ENCODE measurements around the gene MAP2K1. TPM values are rescaled to one million over a fixed set of nuclear protein-coding genes. Genes with fewer than 3 reads are reported as not detected.

Gene MAP2K1
- total RNA-seq, 2 donors from 2014 or later: 73.7 to 81.2 TPM

DNA sequence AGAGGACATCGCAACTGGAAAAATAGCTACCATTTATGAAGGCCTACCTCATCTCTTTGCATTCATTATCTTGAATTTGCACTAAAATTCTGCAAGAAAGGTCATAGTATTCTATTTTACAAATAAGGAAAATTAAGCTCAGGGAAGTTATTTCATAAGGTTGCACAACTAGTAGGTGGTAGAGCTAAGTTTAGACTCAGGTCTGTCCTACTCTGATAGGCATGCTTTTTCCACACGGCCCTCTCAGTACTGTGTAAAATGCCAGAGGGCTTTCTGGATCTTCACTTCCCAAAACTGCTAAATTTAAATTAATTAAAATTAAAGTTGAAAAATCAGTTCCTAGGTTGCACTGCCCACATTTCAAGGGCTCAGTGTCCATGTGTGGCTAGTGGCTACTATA lies 18.3 kb downstream of the MAP2K1 start:
- TF ChIP-seq, protein P1, sequence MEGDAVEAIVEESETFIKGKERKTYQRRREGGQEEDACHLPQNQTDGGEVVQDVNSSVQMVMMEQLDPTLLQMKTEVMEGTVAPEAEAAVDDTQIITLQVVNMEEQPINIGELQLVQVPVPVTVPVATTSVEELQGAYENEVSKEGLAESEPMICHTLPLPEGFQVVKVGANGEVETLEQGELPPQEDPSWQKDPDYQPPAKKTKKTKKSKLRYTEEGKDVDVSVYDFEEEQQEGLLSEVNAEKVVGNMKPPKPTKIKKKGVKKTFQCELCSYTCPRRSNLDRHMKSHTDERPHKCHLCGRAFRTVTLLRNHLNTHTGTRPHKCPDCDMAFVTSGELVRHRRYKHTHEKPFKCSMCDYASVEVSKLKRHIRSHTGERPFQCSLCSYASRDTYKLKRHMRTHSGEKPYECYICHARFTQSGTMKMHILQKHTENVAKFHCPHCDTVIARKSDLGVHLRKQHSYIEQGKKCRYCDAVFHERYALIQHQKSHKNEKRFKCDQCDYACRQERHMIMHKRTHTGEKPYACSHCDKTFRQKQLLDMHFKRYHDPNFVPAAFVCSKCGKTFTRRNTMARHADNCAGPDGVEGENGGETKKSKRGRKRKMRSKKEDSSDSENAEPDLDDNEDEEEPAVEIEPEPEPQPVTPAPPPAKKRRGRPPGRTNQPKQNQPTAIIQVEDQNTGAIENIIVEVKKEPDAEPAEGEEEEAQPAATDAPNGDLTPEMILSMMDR (conservative IDR thresholded peaks at IDR 0.05): no peak
- Histone ChIP-seq H3K36me3 (ENCODE audit: control insufficient read depth, insufficient read depth, low read length) (peaks cover 27% of the 10 kb centered on the region), H3K4me1 (ENCODE audit: control insufficient read depth, insufficient read depth, low read length) (peaks cover 33% of the 10 kb centered on the region), H3K9ac (ENCODE audit: extremely low read depth, low read length, poor library complexity, severe bottlenecking) (no peak overlapping the region), H3K27me3 (ENCODE audit: control insufficient read depth, insufficient read depth, low read length, poor library complexity, severe bottlenecking) (no peaks in the 10 kb centered on the region), H3K27ac (ENCODE audit: low read depth, low read length) (no peak overlapping the region), H3K4me3 (ENCODE audit: low read length) (no peak overlapping the region), H3K9me3 (ENCODE audit: control insufficient read depth, low read length) (no peaks in the 10 kb centered on the region)
- 93% methylated on average over 2 of the region's 2 CpGs; no CpG with 5 or more reads in 1 of the 2 experiments for WGBS, 2 experiments (ENCODE audit: insufficient coverage in 1 of 2, insufficient read length in 1 of 2)
- Mint-ChIP-seq H3K9me3 (no peaks in the 10 kb centered on the region), H3K27me3 (ENCODE audit: insufficient read depth) (no peaks in the 10 kb centered on the region), H3K36me3 (ENCODE audit: low read depth) (peaks cover 3% of the 10 kb centered on the region), H3K27ac (peak overlapping the region; percentile 93), H3K4me1 (peaks cover 55% of the 10 kb centered on the region), H3K4me3 (no peak overlapping the region)
- peak; percentile 16 for DNase-seq

- H3K27me3 Mint-ChIP-seq (ENCODE audit: insufficient read depth): no peaks in the 10 kb centered on the region
- 65 to 92% methylated on average over 3 of the region's 3 CpGs for WGBS, 2 experiments (ENCODE audit: insufficient coverage in 1 of 2, insufficient read length in 1 of 2)
Observed at GRCh38 chr15:66405615-66406014, 18.9 kb downstream of the MAP2K1 start.

DNA sequence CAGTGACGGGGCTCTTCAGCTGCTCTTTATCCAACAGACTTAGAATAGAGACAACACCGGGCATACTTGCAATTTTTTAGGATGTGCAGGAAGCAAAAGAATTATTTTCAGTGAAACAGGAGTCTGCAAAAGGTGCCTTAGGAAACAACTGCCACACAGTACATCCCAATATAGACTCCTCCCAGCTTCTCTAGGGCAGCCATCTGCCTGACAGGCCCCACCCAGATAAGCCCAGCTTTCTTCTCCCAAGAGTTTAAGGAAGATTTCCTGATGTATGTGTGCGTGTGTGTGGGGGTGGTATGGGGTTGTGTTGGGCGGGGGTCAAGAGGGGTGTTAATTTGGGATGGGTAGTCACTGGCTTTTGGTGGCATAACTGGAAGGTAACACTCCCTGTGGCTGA lies 21.5 kb downstream of the MAP2K1 start:
- peaks cover 2% of the 10 kb centered on the region for H3K9me3 Mint-ChIP-seq

More at GRCh38 chr15:66405615-66406014, 18.9 kb downstream of the MAP2K1 start:
- no peak overlapping the region for H3K27ac Mint-ChIP-seq
- H3K36me3 Mint-ChIP-seq (ENCODE audit: low read depth): peaks cover 3% of the 10 kb centered on the region
- H3K4me1 Mint-ChIP-seq: peaks cover 59% of the 10 kb centered on the region
- Histone ChIP-seq H3K4me3 (ENCODE audit: low read length) (no peak overlapping the region), H3K4me1 (ENCODE audit: control insufficient read depth, insufficient read depth, low read length) (peaks cover 36% of the 10 kb centered on the region), H3K9ac (ENCODE audit: extremely low read depth, low read length, poor library complexity, severe bottlenecking) (no peak overlapping the region), H3K36me3 (ENCODE audit: control insufficient read depth, insufficient read depth, low read length) (peaks cover 20% of the 10 kb centered on the region), H3K27ac (ENCODE audit: low read depth, low read length) (peak overlapping the region; percentile 5), H3K9me3 (ENCODE audit: control insufficient read depth, low read length) (no peaks in the 10 kb centered on the region), H3K27me3 (ENCODE audit: control insufficient read depth, insufficient read depth, low read length, poor library complexity, severe bottlenecking) (no peaks in the 10 kb centered on the region)
- TF ChIP-seq, protein P1 (conservative IDR thresholded peaks at IDR 0.05): no peak
- H3K4me3 Mint-ChIP-seq: no peak overlapping the region
- no peaks in the 10 kb centered on the region for H3K9me3 Mint-ChIP-seq
- DNase-seq: no peak

More for the DNA sequence above, 21.5 kb downstream of the MAP2K1 start:
- Histone ChIP-seq H3K4me3 (ENCODE audit: low read length) (no peak overlapping the region), H3K36me3 (ENCODE audit: control insufficient read depth, insufficient read depth, low read length) (peaks cover 22% of the 10 kb centered on the region), H3K9me3 (ENCODE audit: control insufficient read depth, low read length) (peaks cover 4% of the 10 kb centered on the region), H3K27ac (ENCODE audit: low read depth, low read length) (no peak overlapping the region), H3K4me1 (ENCODE audit: control insufficient read depth, insufficient read depth, low read length) (peaks cover 40% of the 10 kb centered on the region), H3K27me3 (ENCODE audit: control insufficient read depth, insufficient read depth, low read length, poor library complexity, severe bottlenecking) (no peaks in the 10 kb centered on the region), H3K9ac (ENCODE audit: extremely low read depth, low read length, poor library complexity, severe bottlenecking) (no peak overlapping the region)
- Mint-ChIP-seq H3K36me3 (ENCODE audit: low read depth) (peaks cover 7% of the 10 kb centered on the region), H3K4me3 (no peak overlapping the region), H3K27me3 (ENCODE audit: insufficient read depth) (no peaks in the 10 kb centered on the region), H3K27ac (no peak overlapping the region), H3K4me1 (peaks cover 63% of the 10 kb centered on the region)
- TF ChIP-seq, protein P1 (conservative IDR thresholded peaks at IDR 0.05): no peak
- 86 to 100% methylated on average over 1 to 4 of the region's 4 CpGs for WGBS, 2 experiments (ENCODE audit: insufficient coverage in 1 of 2, insufficient read length in 1 of 2)
- DNase-seq: no peak
